ENCODE data around the gene JAG1.

JAG1 gene

GRCh38 chr20:10673842-10674683 is at the start of gene JAG1:
Gene JAG1 (minus strand): TSS chr20:10673999. CDS start chr20:10673530, 469 bp downstream.
- peak; percentile 94 for DNase-seq (ENCODE audit: low read depth)

- no peak for DNase-seq (ENCODE audit: low read depth)
These were observed 48.2 kb upstream of the JAG1 start for GRCh38 chr20:10721976-10722375.

GRCh38 chr20:10721137-10721896 is 47.5 kb upstream of the JAG1 start:
- no peak for DNase-seq (ENCODE audit: low read depth)

GRCh38 chr20:10720565-10720964 is 46.8 kb upstream of the JAG1 start:
- DNase-seq (ENCODE audit: low read depth): no peak

GRCh38 chr20:10719740-10720385 is 46.1 kb upstream of the JAG1 start:
- DNase-seq (ENCODE audit: low read depth): no peak

GRCh38 chr20:10718661-10719060 is 44.9 kb upstream of the JAG1 start:
- no peak for DNase-seq (ENCODE audit: low read depth)

- DNase-seq (ENCODE audit: low read depth): peak; percentile 21
These were observed 43.1 kb upstream of the JAG1 start for GRCh38 chr20:10716855-10717254.

- peak; percentile 21 for DNase-seq (ENCODE audit: low read depth)
These were observed 41.2 kb upstream of the JAG1 start for GRCh38 chr20:10715035-10715434.

- DNase-seq (ENCODE audit: low read depth): no peak
These were observed 40.6 kb upstream of the JAG1 start for GRCh38 chr20:10714236-10714975.

- no peak for DNase-seq (ENCODE audit: low read depth)
These were observed 39.4 kb upstream of the JAG1 start for GRCh38 chr20:10713161-10713560.

- no peak for DNase-seq (ENCODE audit: low read depth)
These were observed 38.2 kb upstream of the JAG1 start for GRCh38 chr20:10711903-10712451.

- DNase-seq (ENCODE audit: low read depth): no peak
These were observed 37.4 kb upstream of the JAG1 start for GRCh38 chr20:10710991-10711775.

GRCh38 chr20:10709916-10710315 is 36.1 kb upstream of the JAG1 start:
- no peak for DNase-seq (ENCODE audit: low read depth)

GRCh38 chr20:10708351-10709185 is 34.8 kb upstream of the JAG1 start:
- DNase-seq (ENCODE audit: low read depth): peak; percentile 43

- no peak for DNase-seq (ENCODE audit: low read depth)
These were observed 34.0 kb upstream of the JAG1 start for GRCh38 chr20:10707791-10708190.

GRCh38 chr20:10707068-10707467 is 33.3 kb upstream of the JAG1 start:
- DNase-seq (ENCODE audit: low read depth): no peak

GRCh38 chr20:10706460-10706811 is 32.6 kb upstream of the JAG1 start:
- no peak for DNase-seq (ENCODE audit: low read depth)

- DNase-seq (ENCODE audit: low read depth): no peak
These were observed 32.1 kb upstream of the JAG1 start for GRCh38 chr20:10705801-10706459.

GRCh38 chr20:10701607-10702006 is 27.8 kb upstream of the JAG1 start:
- no peak for DNase-seq (ENCODE audit: low read depth)

- DNase-seq (ENCODE audit: low read depth): no peak
These were observed 26.1 kb upstream of the JAG1 start for GRCh38 chr20:10699941-10700340.

Measured in fibroblast of the conjunctiva (primary cell).